Posterior cingulate gyrus (tissue), 11 donors: ENCODE results near the gene DIS3L2.

ENCODE experiments used
- DNase-seq, 10 donors: peaks; one replicate each; pipeline versions ENCODE4 v3.0.0 to v3.0.0-alpha.2; 2020 to 2021; ENCODE audit warnings: mixed read lengths in 3 of 10
- intact Hi-C: fragments of 100-400 bp; cut with DNase I; formaldehyde crosslinking; loops from one replicate; pipeline ENCODE4 v1.15.1; 2023

The DIS3L2 gene

GRCh38 chr2:232038251-232038880, 76.9 kb downstream of the DIS3L2 start:
- intact Hi-C loops, result no loop called here
- DNase-seq, result no peak

- DNase-seq, result no peak
- intact Hi-C loops, result no loop called here
These were observed 77.5 kb downstream of the DIS3L2 start for GRCh38 chr2:232038881-232039485.

- DNase-seq, result no peak
- intact Hi-C loops, result no loop called here
These were observed 81.5 kb downstream of the DIS3L2 start for GRCh38 chr2:232042911-232043574.

- intact Hi-C loops, result no loop called here
- DNase-seq, result no peak
These were observed 82.5 kb downstream of the DIS3L2 start for GRCh38 chr2:232043966-232044365.

GRCh38 chr2:232049350-232049749, 87.8 kb downstream of the DIS3L2 start:
- no peak for DNase-seq
- intact Hi-C loops, result no loop called here

- intact Hi-C loops, result no loop called here
- DNase-seq, result no peak
These were observed 91.1 kb downstream of the DIS3L2 start for GRCh38 chr2:232052591-232052990.

GRCh38 chr2:232053777-232054176, 92.3 kb downstream of the DIS3L2 start:
- no peak for DNase-seq
- intact Hi-C loops, result no loop called here

GRCh38 chr2:232058063-232058877, 96.8 kb downstream of the DIS3L2 start:
- no peak for DNase-seq
- intact Hi-C loops, result no loop called here

GRCh38 chr2:232058931-232059330, 97.4 kb downstream of the DIS3L2 start:
- intact Hi-C loops, result no loop called here

GRCh38 chr2:232061265-232061664, 99.8 kb downstream of the DIS3L2 start:
- intact Hi-C loops, result no loop called here
- no peak for DNase-seq

More at GRCh38 chr2:232058931-232059330, 97.4 kb downstream of the DIS3L2 start:
- DNase-seq, result no peak

- intact Hi-C loops, result no loop called here
- no peak for DNase-seq
These were observed 111.5 kb downstream of the DIS3L2 start for GRCh38 chr2:232073026-232073425.

- intact Hi-C loops, result no loop called here
- DNase-seq, result no peak
These were observed 112.2 kb downstream of the DIS3L2 start for GRCh38 chr2:232073699-232074098.

GRCh38 chr2:232075080-232075479, 113.6 kb downstream of the DIS3L2 start:
- intact Hi-C loops, result no loop called here

GRCh38 chr2:232075859-232076258, 114.3 kb downstream of the DIS3L2 start:
- intact Hi-C loops, result no loop called here
- peak in 1 of 10 donors; percentile 2 for DNase-seq

More at GRCh38 chr2:232075080-232075479, 113.6 kb downstream of the DIS3L2 start:
- no peak for DNase-seq

GRCh38 chr2:232076272-232076671, 114.8 kb downstream of the DIS3L2 start:
- intact Hi-C loops, result no loop called here
- peak in 1 of 10 donors; percentile 2 for DNase-seq

GRCh38 chr2:232076736-232077135, 115.2 kb downstream of the DIS3L2 start:
- DNase-seq, result peak in 1 of 10 donors; percentile 22
- intact Hi-C loops, result no loop called here

- DNase-seq, result peak in 4 of 10 donors; percentile 6 to 81 (median 30)
- intact Hi-C loops, result no loop called here
These were observed 123.7 kb downstream of the DIS3L2 start for GRCh38 chr2:232085164-232085563.

GRCh38 chr2:232085826-232086425, 124.4 kb downstream of the DIS3L2 start:
- intact Hi-C loops, result no loop called here

GRCh38 chr2:232088771-232089170, 127.3 kb downstream of the DIS3L2 start:
- no peak for DNase-seq

More at GRCh38 chr2:232085826-232086425, 124.4 kb downstream of the DIS3L2 start:
- no peak for DNase-seq

GRCh38 chr2:232094201-232094600, 132.7 kb downstream of the DIS3L2 start:
- intact Hi-C loops, result no loop called here
- DNase-seq, result no peak

More at GRCh38 chr2:232088771-232089170, 127.3 kb downstream of the DIS3L2 start:
- intact Hi-C loops, result no loop called here
